HFFc6 (cell line): ENCODE results near the gene NR1H4. TPM values are rescaled to one million over a fixed set of nuclear protein-coding genes. Genes with fewer than 3 reads are reported as not detected.

Experiments used
- DNase-seq: peaks from one replicate; pipeline ENCODE4 v3.0.0-alpha.2; 2018
- H3K27ac Mint-ChIP-seq: 2 replicates; pipeline ENCODE4 v1.8.0; 2020; ENCODE audit warnings: mild to moderate bottlenecking, mixed read lengths
- H3K27me3 Mint-ChIP-seq: 2 replicates; pipeline ENCODE4 v1.8.0; 2021; ENCODE audit warnings: mild to moderate bottlenecking, moderate library complexity, mixed read lengths; ENCODE audit not compliant: insufficient read depth
- H3K36me3 Mint-ChIP-seq: 2 replicates; pipeline ENCODE4 v1.8.0; 2021; ENCODE audit warnings: low read depth, mixed read lengths
- H3K4me1 Mint-ChIP-seq: 2 replicates; pipeline ENCODE4 v1.8.0; 2020; ENCODE audit warnings: low read depth, mixed read lengths
- H3K4me3 Mint-ChIP-seq: 2 replicates; pipeline ENCODE4 v1.8.0; 2020; ENCODE audit warnings: mild to moderate bottlenecking, moderate library complexity, mixed read lengths
- H3K9me3 Mint-ChIP-seq: 2 replicates; pipeline ENCODE4 v1.8.0; 2020; ENCODE audit warnings: mild to moderate bottlenecking, mixed read lengths
- CTCF ChIP-seq: fragments of 200-600 bp; sonication (generic); IDR thresholded peaks from 2 replicates; pipeline ENCODE4 v1.5.0; 2021; ENCODE audit warnings: antibody characterized with exemption, mild to moderate bottlenecking
- total RNA-seq, 6 experiments: library from RNA; stranded (reverse); fragmentation: NEBNext Ultra II Directional; extraction: Animal tissue kit (Norgen Biotek cat#: 25700); gene quantifications; 2 replicates in 1 of 6; 3 replicates in 5 of 6; pipeline ENCODE4 v1.2.3, GENCODE V29; 2021

Gene NR1H4
- total RNA-seq, 6 experiments from 2014 or later: not detected

- no peak for TF ChIP-seq CTCF
- H3K4me3 Mint-ChIP-seq: no peak overlapping the region
Measured at GRCh38 chr12:100445081-100445481, 28.6 kb upstream of the NR1H4 start.

GRCh38 chr12:100447381-100447780 is 26.3 kb upstream of the NR1H4 start:
- Mint-ChIP-seq H3K4me1 (no peaks in the 10 kb centered on the region), H3K9me3 (peaks cover 28% of the 10 kb centered on the region), H3K27ac (no peak overlapping the region), H3K36me3 (no peaks in the 10 kb centered on the region), H3K4me3 (no peak overlapping the region), H3K27me3 (no peaks in the 10 kb centered on the region)
- DNase-seq: no peak
- no peak for TF ChIP-seq CTCF

More at GRCh38 chr12:100445081-100445481, 28.6 kb upstream of the NR1H4 start:
- DNase-seq: no peak
- Mint-ChIP-seq H3K9me3 (peaks cover 19% of the 10 kb centered on the region), H3K27ac (no peak overlapping the region), H3K27me3 (no peaks in the 10 kb centered on the region), H3K4me1 (no peaks in the 10 kb centered on the region), H3K36me3 (no peaks in the 10 kb centered on the region)

GRCh38 chr12:100448656-100449055 is 25.0 kb upstream of the NR1H4 start:
- no peak for DNase-seq
- H3K36me3 Mint-ChIP-seq: no peaks in the 10 kb centered on the region
- no peak for TF ChIP-seq CTCF
- H3K27ac Mint-ChIP-seq: no peak overlapping the region
- no peak overlapping the region for H3K4me3 Mint-ChIP-seq
- H3K27me3 Mint-ChIP-seq: no peaks in the 10 kb centered on the region
- no peaks in the 10 kb centered on the region for H3K4me1 Mint-ChIP-seq
- H3K9me3 Mint-ChIP-seq: peaks cover 24% of the 10 kb centered on the region

GRCh38 chr12:100450735-100451134 is 22.9 kb upstream of the NR1H4 start:
- H3K27me3 Mint-ChIP-seq: no peaks in the 10 kb centered on the region
- H3K27ac Mint-ChIP-seq: no peak overlapping the region
- H3K9me3 Mint-ChIP-seq: peaks cover 16% of the 10 kb centered on the region; the same call in 1 of the 2 replicates
- no peak for DNase-seq
- no peaks in the 10 kb centered on the region for H3K36me3 Mint-ChIP-seq
- no peaks in the 10 kb centered on the region for H3K4me1 Mint-ChIP-seq
- TF ChIP-seq CTCF: no peak
- no peak overlapping the region for H3K4me3 Mint-ChIP-seq

GRCh38 chr12:100453951-100454350 is 19.7 kb upstream of the NR1H4 start:
- no peaks in the 10 kb centered on the region for H3K36me3 Mint-ChIP-seq
- peaks cover 19% of the 10 kb centered on the region; the same call in 1 of the 2 replicates for H3K9me3 Mint-ChIP-seq
- H3K4me1 Mint-ChIP-seq: no peaks in the 10 kb centered on the region
- TF ChIP-seq CTCF: no peak
- H3K27me3 Mint-ChIP-seq: no peaks in the 10 kb centered on the region
- no peak overlapping the region for H3K27ac Mint-ChIP-seq
- DNase-seq: no peak
- no peak overlapping the region for H3K4me3 Mint-ChIP-seq

GRCh38 chr12:100455896-100456295 is 17.8 kb upstream of the NR1H4 start:
- H3K36me3 Mint-ChIP-seq: no peaks in the 10 kb centered on the region
- no peak for TF ChIP-seq CTCF
- no peaks in the 10 kb centered on the region for H3K27me3 Mint-ChIP-seq
- peaks cover 15% of the 10 kb centered on the region for H3K9me3 Mint-ChIP-seq
- H3K4me1 Mint-ChIP-seq: no peaks in the 10 kb centered on the region
- no peak overlapping the region for H3K4me3 Mint-ChIP-seq
- DNase-seq: no peak
- no peak overlapping the region for H3K27ac Mint-ChIP-seq
